Activated gamma-delta T cell treated with Interleukin-2 at 50 U/mL for 16 hours (primary cell): ENCODE measurements around the gene TTLL9.

Source experiments
- DNase-seq: peaks from one replicate; pipeline ENCODE4 v3.0.0-alpha.2; 2020

The TTLL9 gene

DNA sequence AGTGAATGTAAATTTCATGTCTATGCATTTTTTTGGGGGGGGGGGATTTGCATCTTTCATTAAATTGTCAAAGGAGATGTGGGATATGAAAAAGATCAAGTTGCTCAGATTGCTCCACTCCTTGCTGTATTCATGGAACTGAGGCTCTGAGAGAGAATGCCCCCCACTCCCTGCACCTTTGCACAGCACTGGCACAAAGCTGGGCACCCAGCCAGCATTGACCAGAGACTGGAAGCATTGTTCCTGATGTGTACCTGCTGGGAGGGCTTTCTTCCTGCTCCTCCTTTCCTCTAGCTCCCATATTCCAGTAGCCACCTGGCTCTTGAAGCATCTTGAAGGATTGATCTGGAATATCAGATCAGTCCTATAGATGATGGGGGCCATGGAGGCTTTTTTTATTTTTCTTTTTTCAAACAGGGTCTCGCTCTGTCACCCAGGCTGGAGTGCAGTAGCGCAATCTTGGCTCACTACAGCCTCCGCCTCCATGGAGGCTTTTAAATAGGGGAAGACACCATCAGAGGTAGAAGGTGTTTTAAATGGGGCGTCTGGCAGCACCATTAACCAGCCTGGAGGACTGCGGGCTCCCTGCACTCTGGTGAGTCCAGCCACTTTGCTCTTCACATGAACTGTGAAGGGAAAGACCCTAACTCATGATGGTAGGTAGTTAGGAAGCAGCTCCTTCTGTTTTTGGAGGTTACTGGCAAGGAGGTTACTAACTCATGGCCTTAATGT is 11.0 kb upstream of the TTLL9 start:
- no peak for DNase-seq

- DNase-seq, result no peak
These were observed 10.4 kb upstream of the TTLL9 start for GRCh38 chr20:31859998-31860380.

- no peak for DNase-seq
These were observed 9.9 kb upstream of the TTLL9 start for GRCh38 chr20:31860390-31861134.

DNA sequence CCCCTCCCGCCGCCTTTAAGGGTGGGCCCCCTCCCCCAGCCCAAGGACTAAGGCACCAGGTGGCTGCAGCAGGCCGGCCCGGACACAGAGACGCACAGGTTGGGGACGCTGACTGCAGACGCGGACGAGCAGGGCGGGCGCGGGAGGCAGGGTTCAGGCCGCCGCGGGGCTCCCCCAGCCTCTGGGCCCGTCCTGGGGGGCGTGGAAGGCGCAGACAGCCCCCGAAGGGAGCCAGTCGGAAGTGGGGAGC is 9.4 kb upstream of the TTLL9 start:
- DNase-seq, result no peak

DNA sequence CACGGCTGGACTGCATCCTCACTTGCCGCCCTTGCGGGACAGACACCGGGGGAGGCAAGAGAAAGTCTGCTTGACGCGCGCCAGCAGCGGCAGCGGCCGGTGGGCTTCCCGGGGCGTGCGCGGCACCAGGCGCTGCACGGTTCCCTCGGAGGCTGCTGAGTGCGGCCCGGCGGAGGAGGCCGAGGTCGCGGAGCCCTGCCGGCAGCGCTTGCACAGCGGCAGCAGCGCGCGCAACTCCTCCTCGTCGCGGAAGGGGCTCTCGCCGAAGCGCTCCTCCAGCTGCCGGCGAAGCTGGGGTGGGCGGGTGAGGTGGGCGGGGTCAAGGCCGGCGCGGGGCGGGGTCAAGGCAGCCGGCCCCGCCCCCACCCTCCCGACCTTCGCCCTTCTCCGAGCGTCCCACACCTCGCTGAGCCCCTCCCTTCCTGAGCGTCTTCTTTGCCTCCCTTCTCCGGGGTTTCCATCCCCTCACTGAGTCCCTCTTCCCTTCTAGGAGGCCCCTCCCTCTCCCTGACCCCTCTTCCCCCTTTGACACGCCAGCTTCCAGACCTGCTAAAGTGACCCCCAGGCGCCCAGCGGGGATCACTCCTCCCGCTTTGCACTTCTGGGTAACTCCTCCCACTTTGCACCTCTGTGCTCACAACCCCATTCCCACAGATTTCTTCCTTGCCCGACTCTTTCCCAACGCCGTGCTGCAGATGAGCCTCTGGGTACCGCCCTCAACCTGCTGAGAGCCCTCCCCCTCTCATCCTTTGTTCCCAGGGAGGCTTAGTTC is 8.9 kb upstream of the TTLL9 start:
- DNase-seq, result peak; percentile 62

GRCh38 chr20:31862157-31862470 is 8.3 kb upstream of the TTLL9 start:
- DNase-seq, result no peak

DNA sequence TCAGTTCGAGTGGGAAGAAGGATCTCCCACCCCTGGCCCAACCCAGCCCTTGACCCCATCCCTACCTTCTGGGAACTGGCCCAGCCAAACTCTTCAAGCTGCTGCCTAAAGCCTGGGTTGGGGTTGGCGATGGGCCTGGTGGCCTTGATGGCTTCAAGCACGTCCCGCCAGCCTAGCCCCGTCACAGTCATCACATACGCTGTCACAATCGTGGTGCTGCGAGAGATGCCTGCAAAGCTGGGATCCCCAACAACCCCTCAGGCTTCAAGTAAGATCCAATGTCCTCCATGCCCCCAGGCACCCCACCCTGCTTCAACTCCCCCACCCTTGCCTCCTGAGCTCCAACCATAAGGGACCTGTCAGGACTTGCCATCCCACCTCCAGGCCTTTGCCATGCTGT is 7.9 kb upstream of the TTLL9 start:
- no peak for DNase-seq

DNA sequence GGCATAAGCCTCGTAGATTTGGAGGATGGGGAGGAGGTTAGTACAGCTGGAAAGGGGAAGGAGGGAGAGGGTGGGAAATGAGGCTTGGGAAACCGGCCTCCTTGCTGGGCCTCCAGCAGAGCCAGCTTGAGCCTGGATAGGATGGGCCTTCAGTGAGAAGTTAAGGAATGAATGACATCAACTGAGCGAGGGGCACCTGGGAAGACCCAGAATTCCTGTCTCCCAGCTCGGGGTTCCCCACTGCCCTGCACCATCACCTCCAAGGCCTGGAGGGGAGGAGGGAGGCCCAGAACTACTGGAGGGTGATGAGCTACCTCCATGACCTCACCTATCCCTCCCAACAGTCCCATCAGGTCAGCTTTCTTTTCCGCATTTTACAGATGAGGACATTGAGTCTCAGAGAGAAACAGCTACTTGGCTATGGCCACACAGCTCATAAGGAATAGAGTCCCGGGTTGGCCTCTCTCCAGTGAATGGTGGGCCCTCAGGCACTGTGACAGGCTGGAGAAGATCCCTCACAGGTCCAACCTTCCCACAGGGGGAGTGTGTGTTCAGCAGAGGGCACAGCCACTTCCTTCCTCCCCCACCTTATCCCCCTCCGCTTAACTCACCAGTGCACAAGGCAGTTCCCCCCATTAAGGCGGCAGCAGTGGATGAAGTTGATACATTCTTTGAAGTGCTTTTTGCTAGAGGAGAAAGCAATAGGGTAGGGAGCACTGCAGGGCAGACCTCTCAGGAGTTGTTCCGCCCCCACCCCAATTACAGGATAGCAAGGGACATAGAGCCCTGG is 6.9 kb upstream of the TTLL9 start:
- no peak for DNase-seq

DNA sequence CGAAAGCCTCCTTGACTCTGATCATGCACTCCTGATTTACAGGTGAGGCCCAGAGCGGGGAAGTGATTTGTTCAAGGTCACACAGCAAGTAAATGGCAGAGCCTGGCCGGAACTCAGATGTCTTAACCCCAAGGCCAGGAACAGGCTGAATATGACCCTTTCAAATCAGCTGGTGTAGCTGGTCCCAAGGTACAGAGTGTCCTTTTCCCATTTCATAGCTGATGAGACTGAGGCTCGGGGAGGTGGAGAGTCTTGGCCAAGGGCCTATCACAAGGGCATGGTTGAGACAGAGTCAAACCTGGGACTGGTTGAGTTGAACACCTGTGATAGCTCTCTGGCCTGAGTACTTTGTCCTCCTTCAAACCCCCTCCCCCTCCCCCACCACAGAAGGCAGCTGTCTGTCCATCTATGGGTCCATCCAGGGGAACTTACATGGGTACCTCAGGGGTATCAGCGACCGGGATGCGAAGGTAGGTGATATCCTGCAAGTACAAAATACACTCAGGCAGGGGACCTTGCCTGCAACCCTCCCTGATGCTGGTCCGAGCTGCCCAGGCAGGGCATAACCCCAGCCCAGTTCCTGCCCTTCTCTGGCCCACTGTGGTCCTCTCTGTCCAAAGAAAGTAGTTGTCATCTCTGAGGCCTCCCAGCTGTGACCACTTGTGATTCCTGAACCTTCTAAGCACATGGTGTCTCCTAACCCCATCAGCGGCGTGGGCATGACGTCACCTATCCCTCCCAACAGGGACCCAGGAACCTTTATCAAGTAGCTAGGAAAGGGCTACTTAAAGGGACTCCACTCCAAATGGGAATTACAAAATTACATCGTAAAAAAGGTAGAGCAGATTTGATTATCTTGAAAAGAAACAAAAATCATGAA is 5.7 kb upstream of the TTLL9 start:
- DNase-seq, result no peak

- no peak for DNase-seq
These were observed 4.2 kb upstream of the TTLL9 start for GRCh38 chr20:31866221-31866620.

DNA sequence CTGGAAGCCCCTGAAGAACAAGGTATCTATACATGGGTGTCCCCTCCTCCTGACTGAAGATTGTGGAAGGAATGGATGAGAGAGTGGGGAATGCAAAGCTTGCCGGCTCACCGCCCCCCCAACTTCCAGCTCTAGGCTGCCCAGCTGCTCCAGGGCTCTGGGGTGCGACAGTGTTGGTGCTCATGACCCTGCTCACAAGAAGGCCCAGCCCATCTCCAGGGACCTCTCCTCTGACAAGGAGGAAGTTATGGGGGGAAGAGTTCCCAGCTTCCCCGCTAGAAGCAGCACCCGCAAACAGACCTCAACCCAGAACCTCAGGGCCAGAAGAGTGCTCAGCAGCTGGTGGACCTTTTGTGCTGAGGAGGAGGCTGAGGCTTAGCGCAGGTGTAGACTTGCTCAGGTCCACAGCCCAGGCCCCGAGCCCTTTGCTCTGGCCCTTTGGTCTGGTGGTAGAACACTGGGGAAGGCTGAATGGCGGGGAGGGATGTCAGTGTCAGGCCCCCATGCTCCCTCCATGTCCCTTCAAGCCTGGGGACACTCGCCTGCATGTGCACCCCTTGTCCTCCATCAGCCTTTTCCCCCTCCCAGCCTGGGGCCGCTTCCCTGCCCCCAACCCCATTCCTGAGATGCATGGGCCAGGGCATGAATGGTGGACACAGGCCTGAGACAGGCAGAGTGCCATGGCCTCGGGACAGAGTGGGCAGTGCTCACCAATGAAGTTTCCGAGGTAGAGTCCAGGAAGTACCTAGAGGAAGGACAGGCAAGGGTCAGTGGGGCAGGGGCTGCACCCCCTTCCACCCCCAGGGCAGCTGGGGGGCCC is 1.4 kb upstream of the TTLL9 start:
- no peak for DNase-seq

- DNase-seq, result no peak
These were observed 827 bp upstream of the TTLL9 start for GRCh38 chr20:31869673-31869941.

GRCh38 chr20:31870726-31871617 is 538 bp downstream of the TTLL9 start:
- no peak for DNase-seq

DNA sequence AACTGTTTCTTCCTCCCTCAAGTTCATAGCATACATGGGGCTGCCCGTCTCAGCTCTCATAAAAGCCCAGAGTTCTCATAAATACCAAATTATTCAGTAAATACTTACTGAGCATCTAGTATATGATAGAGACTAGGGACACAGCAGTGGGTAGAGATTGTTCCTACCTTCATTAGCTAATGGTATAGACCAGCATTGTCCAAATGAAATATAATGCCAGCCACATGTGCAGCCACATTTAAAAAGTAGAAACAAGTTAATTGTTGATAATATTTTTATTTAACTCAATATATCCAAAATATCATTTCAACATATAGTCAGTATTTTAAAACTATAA is 1.2 kb downstream of the TTLL9 start:
- no peak for DNase-seq

DNA sequence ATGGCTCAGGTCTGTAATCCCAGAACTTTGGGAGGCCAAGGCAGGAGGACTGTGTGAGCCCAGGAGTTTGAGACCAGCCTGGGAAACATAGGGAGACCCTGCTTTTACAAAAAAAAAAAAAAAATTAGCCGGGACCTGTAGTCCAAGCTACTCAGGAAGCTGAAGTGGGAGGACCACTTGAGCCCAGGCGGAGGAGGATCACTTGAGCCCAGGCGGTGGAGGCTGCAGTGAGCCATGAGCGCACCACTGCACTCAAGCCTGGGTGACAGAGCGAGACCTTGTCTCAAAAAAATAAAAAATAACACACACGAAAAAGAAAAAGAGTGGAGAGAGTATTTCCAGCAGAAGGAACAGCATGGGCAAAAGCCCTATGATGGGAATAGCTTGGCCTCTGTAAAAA is 2.0 kb downstream of the TTLL9 start:
- no peak for DNase-seq

- no peak for DNase-seq
These were observed 5.2 kb downstream of the TTLL9 start for GRCh38 chr20:31875671-31876070.

- DNase-seq, result no peak
These were observed 7.2 kb downstream of the TTLL9 start for GRCh38 chr20:31877684-31878083.

GRCh38 chr20:31879143-31879987 is 8.9 kb downstream of the TTLL9 start:
- peak; percentile 70 for DNase-seq

DNA sequence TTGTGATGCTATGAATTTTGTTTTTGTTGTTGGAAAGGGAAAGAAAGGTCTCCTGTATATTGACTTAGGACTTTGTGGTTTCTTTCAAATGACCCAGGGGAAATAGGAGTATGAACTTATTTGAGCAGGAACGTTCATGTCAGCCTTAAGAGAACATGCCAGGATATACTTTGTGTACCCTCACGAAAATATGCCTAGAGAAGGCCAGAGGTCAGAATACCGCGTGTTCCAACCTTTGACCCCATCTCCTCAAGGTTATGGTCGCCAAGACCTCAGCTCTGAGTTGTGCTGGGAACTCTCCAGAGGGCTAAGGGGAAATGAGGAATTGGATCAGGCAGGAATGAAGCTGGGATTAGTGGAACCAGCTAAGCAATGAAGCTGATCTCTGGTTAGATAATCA is 11.5 kb downstream of the TTLL9 start:
- DNase-seq, result no peak

DNA sequence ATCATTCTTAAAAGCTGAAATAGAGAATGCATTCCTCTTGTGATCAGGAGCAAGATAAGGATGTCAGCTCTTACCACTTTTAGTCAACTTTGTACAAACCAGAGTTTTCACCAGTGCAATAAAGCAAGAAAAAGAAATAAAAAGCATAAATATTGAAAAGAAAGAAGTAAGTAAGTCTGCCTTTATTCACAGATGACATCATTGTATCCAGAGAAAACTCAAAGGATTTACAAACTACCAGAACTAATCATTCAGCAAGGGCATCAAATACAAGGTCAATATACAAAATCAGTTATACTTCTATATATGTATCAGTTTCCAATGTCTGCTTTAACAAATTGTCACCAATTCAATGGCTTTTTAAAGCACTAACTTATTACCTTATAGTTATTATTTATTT is 13.4 kb downstream of the TTLL9 start:
- no peak for DNase-seq
